ENCODE results near the gene VAV3.
"Not testable (repeated sequence)": the region's sequence is repeated elsewhere in the genome, so short reads cannot be mapped to it uniquely, and the experiment has no call there.

The VAV3 gene

GRCh38 chr1:107894605-107895004, 70.4 kb downstream of the VAV3 start:
- no peak for DNase-seq (ENCODE audit: low read depth)

DNA sequence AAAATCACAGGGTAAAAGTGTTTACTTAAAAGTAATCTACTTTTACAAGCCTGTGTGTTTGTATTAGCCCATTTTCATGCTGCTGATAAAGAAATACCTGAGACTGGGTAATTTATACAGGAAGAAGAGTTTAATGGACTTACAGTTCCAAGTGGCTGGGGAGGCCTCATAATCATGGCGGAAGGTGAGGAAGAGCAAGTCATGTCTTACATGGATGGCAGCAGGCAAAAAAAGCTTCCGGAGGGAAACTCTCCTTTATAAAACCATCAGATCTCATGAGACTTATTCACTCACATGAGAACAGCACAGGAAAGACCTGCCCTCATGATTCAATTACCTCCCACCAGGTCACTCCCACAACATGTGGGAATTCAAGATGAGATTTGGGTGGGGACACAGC, 71.6 kb downstream of the VAV3 start:
- DNase-seq (ENCODE audit: low read depth): not testable (repeated sequence)

GRCh38 chr1:107889524-107889923, 75.5 kb downstream of the VAV3 start:
- DNase-seq (ENCODE audit: low read depth): no peak

- no peak for DNase-seq (ENCODE audit: low read depth)
Observed at GRCh38 chr1:107883562-107883961, 81.4 kb downstream of the VAV3 start.

GRCh38 chr1:107879927-107880326, 85.1 kb downstream of the VAV3 start:
- DNase-seq (ENCODE audit: low read depth): no peak

- no peak for DNase-seq (ENCODE audit: low read depth)
Observed at GRCh38 chr1:107879346-107879745, 85.6 kb downstream of the VAV3 start.

DNA sequence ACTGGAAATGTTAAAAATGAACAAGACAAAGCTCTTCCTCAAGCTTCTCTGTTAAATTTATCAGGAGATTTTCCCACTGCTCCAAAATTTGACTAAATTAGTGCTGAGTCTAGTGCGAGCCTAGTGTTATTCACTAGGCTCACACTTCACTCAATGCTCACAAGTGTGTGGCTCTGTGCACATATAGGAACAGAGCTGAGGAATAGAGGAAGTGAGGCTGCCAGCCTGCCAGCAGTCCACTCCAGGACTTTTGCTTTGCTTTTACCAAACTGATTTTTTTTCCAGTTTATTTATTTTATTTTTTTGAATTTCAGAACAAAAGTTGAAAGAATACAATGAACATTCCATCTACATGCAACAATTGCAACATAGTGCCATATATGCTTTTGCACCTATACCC, 87.2 kb downstream of the VAV3 start:
- DNase-seq (ENCODE audit: low read depth): no peak

GRCh38 chr1:107877092-107877491, 87.9 kb downstream of the VAV3 start:
- no peak for DNase-seq (ENCODE audit: low read depth)

- DNase-seq (ENCODE audit: low read depth): no peak
Observed at GRCh38 chr1:107875689-107876088, 89.3 kb downstream of the VAV3 start.

GRCh38 chr1:107874221-107874620, 90.8 kb downstream of the VAV3 start:
- no peak for DNase-seq (ENCODE audit: low read depth)

DNA sequence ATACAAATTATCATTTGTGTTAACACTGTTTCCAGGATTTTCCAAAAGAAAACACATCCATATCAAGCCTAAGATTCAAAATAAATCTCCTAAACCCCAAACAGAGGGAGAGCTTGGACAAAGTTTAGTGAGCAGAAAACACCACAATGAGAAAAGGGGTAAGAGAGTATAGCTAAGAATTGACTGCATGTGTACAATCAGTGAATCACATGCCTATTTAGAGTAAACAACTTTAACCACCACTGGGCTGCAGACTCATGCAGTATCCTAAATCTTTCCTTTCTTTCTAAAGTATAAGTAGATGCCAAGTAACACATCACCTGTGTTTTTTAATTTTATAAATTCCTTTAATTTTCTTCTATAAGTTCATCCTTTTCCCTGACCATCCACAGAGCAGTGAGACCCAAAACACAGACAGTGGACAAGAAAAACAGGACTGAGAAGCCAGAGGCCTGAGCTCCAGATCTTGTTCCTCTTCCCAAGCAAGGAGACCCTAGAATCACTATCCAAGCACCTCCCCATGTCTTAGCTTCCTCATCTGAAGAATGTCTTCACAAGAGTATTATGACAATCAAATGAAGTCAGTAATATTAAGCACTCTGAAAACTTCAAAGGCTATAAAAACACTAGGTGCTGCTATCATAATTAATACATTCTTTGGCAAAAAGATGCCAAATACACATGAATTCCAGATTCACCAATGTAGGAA, 93.1 kb downstream of the VAV3 start:
- no peak for DNase-seq (ENCODE audit: low read depth)

DNA sequence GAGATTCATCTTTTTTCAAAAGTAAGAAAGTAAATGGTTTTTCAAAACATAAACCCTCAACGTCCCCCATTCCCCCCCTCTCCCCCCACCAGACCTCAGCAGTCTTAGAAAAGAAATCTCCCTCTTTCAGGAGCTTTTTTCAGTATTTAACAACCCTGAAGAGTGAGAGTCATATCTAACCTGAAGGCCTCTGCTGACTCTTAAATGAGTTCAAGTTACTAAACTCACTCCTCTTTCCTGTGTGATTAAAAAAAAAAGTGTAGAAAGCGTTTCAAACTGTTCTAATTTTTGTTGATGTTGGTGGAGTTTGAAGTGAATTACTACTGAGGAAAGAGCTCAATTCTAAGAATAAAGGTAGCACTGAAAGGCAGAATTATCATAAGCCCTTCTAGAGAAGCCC, 93.7 kb downstream of the VAV3 start:
- DNase-seq (ENCODE audit: low read depth): no peak

- DNase-seq (ENCODE audit: low read depth): no peak
Observed at GRCh38 chr1:107870696-107871095, 94.3 kb downstream of the VAV3 start.

DNA sequence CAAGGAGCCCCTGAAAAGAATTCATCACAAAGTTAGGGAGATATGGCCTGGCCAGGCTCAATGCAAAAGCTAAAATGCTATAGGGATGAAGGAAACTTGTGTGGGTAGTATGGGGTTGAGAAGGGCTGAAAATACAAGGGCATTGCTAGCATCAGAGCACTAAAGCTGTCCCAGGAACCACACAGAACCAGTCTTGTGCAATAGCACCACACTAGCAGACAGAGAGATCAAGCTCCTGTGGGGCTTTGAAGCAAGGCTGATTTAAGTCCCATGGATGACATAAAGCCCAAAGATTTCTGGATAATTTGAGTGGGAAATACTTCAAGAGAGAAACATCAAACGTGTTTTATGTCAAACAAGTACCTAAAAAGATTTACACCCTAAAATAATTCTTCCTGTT, 97.1 kb downstream of the VAV3 start:
- DNase-seq (ENCODE audit: low read depth): no peak

DNA sequence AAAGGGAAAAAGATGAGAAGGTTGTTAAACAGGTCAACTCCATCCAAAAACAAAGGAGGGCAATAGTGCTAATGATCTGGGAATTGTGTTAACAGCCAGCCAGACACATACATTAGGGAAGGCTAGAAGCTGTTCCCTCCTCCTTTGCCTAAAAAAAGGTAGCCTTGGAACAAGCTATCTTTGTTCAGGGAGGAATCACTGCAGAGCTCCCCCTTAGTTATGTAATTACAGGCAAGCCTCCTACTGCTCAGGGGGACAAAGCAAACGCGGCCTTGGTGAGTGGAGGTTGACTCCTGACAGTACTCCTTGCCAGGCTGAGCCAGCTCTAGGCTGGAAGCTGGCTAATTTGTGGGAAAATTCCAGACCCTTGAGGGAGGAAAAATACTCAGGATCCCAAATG, 97.6 kb downstream of the VAV3 start:
- no peak for DNase-seq (ENCODE audit: low read depth)

GRCh38 chr1:107866870-107867269, 98.1 kb downstream of the VAV3 start:
- no peak for DNase-seq (ENCODE audit: low read depth)

GRCh38 chr1:107865627-107866026, 99.4 kb downstream of the VAV3 start:
- no peak for DNase-seq (ENCODE audit: low read depth)

GRCh38 chr1:107863342-107863741, 101.6 kb downstream of the VAV3 start:
- no peak for DNase-seq (ENCODE audit: low read depth)

DNA sequence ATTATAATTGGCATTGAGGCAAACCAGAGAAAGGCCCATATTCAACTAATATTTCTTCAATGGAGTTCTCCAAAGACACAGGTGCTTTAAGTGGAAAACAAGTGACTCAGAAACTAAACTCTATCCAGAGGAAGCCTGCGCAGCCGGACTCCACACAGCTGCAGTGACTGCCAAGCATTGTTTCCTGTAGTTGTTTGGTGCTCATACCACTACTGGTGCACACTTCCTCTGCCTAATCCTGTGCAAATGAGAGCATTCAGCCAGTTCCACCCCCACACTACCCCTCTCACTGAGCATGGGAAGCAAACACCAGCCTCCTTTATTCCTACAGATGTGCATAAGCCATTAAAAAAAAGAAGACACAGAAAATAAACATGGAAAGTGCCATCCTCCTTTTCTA, 102.9 kb downstream of the VAV3 start:
- no peak for DNase-seq (ENCODE audit: low read depth)

GRCh38 chr1:107858323-107858722, 106.7 kb downstream of the VAV3 start:
- no peak for DNase-seq (ENCODE audit: low read depth)

GRCh38 chr1:107851418-107851817, 113.6 kb downstream of the VAV3 start:
- no peak for DNase-seq (ENCODE audit: low read depth)

DNA sequence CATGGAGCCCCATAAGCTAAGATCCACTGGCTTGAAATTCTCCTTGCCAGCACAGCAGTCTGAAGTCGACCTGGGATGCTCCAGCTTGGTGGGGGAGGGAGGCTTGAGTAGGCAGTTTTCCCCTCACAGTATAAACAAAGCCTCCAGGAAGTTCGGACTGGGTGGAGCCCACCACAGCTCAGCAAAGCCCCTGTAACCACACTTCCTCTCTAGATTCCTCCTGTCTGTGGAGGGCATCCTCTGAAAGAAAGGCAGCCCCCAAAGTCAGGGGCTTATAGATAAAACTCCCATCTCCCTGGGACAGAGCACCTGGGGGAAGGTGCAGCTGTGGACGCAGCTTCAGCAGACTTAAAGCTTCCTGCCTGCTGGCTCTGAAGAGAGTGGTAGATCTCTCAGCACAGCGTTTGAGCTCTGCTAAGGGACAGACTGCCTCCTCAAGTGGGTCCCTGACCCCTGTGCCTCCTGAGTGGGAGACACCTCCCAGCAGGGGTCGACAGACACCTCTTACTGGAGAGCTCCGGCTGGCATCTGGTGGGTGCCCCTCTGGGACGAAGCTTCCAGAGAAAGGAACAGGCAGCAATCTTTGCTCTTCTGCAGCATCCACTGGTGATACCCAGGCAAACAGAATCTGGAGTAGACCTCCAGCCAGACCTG, 120.3 kb downstream of the VAV3 start:
- not testable (repeated sequence) for DNase-seq (ENCODE audit: low read depth)

DNA sequence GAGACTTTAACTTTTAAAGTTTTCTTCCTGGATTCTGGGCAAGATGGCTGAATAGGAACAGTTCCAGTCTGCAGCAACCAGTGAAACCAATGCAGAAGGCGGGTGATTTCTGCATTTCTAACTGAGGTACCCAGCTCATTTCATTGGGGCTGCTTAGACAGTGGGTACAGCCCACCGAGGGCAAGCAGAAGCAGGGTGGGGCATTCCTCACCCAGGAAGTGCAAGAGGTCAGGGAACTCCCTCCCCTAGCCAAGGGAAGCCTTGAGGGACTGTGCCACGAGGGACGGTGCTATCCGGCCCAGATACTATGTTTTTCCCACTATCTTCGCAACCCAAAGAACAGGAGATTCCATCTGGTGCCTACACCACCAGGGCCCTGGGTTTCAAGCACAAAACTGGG, 121.0 kb downstream of the VAV3 start:
- DNase-seq (ENCODE audit: low read depth): no peak

- no peak for DNase-seq (ENCODE audit: low read depth)
Observed at GRCh38 chr1:107842241-107842640, 122.7 kb downstream of the VAV3 start.
